HG03025 (cell line): ENCODE data around the gene RBMS3.

Experiments used
- ATAC-seq: cut with Tn5 transposase; IDR thresholded peaks from one replicate; pipeline ENCODE4 v1.9.1; 2021; ENCODE audit warnings: mild to moderate bottlenecking, moderate library complexity; ENCODE audit not compliant: unreplicated experiment, low FRiP score

Gene RBMS3

DNA sequence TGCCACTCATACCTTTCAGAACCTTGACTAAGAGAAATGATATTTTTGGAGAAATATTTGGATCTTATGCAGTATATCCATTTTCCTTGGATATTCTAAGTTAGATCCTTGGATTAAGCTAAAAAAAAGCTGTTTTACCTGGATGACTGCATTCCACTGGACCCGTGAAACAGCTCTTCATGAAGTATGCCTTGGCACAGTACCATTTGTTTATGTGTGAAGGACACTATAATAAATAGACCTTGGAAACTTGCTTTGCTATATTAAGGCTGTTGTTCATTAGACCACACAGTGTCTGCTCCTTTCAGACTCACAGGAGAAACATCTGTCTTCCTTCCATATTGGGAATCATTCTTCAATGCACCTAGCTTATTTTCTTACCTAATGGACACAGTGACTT lies 674.5 kb downstream of the RBMS3 start:
- ATAC-seq = no peak

DNA sequence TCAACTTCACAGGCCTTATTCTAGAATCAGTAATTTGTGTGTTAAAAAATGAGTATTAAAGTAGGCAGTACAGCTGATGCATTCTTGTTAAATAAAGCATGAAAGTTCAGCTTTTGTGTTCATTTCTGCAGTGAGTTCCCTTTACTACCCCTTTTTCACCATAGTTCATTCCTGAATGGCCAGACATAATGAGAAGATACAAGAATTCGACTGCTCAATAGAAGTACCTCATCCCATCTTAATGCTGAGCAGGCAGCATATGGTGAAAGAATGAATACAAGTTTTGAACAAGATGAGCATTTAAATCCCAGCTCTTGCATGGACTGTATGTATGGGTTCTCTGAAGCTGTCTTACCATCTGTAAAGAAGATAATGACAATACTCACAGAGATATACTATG lies 677.9 kb downstream of the RBMS3 start:
- ATAC-seq = no peak

DNA sequence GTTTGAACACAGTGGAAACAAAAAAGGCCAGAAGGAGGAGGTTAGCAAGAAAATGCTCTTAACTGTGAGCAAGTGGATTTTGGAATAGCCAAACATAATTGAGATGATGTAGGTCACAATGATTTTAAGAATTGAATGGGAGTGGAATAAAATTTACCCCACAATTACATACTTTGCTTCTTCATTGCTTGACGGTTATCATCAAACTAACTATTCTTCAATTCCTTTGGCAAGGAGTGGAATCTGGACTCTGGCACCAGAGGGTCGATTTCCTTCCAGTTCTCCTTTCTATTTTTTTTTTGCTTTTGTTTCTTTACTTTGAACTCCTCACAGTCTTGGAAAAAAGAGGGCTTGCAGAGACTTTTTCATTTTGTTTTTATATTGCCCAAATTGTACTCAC lies 691.0 kb downstream of the RBMS3 start:
- ATAC-seq = no peak

DNA sequence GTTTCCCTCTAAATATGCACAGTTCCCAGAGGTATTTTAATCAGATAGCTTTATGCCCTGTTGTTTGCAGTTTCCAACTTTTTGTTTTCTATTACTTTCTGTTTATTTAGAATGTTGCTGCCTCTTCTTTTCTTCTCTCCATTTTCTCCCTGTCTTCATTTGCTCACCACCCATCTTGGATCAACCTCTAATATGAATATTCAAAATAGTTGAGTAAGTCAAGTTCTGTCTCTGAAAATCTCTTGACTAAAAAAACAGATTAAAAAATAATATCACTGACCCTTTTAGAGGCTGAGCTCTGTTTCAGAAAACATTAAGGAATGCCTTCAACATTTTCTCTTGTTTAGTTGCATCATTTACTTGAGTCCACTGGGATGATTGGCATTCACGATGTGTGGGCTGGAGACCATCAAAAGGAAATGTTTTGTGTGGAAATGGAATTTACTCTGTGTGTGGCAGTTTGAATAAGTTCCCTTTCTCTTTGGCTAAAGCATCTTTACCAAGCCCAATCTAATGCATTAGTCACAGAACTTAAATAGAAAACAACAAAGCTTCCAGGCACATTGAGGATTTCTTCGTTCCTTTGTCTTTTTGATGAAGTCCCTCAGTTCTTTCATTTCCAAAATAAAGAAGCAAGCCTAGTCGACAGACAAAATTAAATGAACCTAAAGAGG lies 691.6 kb downstream of the RBMS3 start:
- ATAC-seq = no peak

DNA sequence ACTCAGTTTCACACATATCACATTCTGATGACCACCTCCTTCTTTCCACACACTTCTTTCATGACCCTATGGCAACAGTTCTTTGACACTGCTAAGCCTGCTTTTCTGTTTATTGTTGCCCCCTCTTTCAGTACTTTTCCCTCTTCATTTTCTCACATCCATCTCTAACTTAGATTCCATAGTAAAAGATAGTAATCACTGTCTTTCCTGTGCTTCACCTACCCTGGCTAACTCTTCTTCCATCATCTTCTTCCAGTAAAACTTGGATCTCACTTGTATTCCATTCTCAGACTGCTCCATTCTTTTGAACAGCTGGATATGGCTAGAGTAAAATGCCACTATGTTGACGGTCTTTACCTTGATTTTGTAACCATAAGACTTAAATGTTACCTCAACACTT lies 692.9 kb downstream of the RBMS3 start:
- ATAC-seq = no peak

DNA sequence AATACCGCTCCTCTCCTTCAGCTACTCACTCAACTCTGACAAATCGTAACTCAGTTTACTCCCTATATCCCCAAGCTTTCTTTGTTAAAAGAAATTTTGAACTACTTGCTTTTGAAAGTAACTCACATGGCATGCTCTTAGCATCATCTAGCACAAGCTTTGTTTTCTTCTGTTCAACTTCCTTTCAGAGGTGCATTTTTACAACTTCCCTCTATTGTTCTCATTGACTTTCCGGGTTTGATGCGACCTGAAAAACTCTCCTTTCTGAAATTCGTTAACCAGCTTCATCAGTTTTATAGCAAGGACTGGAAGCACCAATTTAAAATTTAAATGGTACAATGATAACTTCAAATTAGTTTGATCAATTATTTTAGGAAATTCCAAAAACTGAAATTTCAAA lies 696.0 kb downstream of the RBMS3 start:
- ATAC-seq = no peak

DNA sequence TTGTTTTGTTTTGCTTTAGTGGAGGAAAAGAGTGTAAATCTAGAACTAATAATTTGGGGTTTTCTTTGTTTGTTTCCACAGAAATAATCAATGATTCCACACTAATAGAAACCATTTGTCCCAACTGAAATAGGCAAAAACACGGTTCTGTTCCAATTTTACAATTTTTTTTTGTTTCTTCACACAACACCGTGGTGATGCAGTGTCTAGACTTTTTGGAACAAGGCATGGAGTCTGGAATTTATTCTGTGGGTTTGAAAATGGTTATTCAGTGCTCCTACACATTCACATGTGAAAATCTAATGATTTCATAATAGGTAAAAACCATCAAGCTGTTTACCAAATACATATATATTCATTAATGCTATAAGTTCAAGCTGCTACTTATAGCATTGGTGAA lies 696.5 kb downstream of the RBMS3 start:
- ATAC-seq = no peak

DNA sequence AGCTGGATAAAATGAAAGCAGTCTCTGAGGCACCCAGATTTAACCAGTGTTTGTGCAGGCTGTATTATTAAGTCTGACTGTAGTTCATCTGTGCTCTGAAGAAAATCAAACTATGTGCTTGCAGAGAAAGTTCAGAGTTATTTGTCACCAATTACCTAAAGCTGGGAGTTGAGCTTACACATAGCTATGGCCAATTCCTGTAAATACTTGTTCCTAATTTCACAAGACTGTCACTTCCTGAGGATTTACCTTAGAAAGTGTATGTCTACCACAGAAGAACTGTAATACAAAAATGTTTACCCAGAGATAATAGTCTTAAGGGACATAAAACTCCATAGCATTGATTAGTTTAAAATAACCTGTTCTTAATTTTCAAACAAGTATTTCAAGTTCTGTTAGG lies 697.2 kb downstream of the RBMS3 start:
- no peak for ATAC-seq

DNA sequence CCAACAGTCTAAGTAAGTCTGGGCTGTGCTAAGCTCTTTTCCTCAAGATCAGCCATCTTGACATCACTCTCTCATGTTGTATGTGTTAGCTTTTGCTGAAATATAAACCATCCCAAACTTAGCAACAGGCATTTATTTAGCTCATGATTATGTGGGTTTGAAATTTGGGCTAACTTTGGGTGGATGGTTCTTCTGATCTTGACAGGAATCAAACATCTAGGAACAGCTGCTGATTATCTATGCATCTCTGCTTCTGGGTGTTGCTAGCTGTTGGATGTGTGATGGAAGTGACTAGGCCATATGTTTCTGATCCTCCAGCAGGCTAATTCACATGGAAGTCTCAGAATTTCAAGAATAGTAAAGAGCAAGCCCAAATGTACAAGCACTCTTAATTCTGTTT lies 710.3 kb downstream of the RBMS3 start:
- ATAC-seq = no peak

DNA sequence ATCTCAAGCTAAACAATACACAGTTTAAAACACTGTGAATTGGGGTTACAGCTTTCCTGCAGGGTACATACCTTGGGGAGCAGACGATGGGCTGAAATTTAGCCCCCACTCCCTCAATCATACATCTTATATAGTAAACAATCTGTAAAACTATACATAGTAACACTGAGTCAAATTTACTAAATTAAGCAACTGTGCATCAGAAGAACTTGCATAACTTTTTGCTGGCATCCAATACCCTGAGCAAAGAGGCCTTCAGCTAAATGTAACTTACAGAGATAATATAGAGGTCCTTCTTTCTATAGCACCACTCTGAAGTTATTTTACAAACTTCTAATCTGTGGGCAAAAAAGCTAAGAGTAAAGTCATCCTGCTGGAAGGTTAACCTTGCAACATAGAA lies 721.9 kb downstream of the RBMS3 start:
- no peak for ATAC-seq

DNA sequence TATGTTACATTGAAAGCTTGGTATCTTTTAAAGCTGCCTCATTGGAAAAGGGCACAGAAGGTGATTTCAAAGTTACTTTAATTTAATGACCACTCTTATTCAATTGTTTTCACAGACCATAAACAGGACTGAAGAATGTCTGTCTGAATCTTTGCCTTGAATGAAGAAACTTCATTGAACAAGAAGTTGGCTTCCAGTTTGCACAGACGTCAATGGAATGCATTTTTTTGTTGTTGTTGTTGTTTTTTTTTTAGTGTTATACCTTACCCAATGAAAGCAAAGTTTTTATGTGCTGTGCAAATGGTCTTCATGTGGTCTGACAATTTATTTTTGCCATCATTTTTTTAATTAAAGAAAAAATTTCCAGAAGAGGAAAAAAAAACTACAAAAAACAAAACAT lies 722.9 kb downstream of the RBMS3 start:
- ATAC-seq = no peak

DNA sequence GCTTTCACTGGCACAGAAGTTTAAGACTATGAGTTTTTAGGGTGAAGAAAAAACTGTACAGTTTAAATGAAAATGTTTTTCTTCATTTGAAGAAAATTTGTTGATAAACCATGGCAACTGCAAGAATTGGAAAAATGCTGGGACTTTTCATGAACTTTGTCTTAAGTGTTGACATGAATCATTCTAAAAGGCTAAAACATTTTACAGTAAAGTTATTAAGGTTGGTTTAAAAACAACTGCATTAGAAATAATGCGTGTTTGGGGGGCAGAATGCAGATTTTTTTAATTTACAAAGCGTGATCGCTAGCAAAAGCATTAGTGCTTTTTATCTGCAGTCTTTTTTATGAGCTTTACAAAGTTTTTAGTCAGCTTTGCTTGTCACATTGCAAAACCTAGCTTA lies 723.6 kb downstream of the RBMS3 start:
- ATAC-seq = no peak

DNA sequence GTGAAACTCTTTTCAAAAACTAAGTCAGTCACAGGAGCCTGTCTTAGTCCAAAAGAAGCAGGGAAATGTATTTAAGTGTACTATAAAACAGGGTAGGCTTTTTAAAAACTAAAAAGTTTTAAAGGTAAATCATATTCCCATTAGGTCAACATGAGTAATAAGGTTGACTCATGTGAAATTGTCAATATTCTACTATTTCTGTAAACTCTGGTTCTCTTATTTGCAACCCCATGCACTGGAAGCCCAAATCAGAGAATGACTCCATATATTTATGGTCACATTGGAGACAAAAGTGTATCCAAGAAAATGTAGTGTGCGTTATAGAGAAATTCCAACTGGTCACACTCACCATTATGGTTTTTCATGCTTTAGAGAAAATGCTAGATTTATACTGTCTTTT lies 725.2 kb downstream of the RBMS3 start:
- no peak for ATAC-seq

DNA sequence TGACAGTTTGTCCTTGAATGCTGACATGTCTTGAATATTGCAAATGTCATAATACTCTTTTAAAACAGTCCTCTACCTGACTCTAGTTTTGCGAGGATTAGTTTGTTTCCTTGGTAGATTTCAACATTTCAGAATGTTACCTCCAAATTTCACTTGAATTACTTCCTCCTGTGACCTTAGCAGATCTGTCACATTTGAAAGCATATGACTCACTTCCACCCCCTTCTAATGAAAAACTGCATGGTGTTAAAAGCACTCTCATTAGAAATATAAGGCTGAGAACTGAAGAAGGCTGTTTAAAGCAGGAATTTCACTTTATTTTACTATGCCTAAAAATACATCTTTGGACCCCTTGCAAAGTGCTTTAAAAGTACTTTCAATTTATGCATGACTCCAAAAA lies 726.8 kb downstream of the RBMS3 start:
- ATAC-seq = no peak

DNA sequence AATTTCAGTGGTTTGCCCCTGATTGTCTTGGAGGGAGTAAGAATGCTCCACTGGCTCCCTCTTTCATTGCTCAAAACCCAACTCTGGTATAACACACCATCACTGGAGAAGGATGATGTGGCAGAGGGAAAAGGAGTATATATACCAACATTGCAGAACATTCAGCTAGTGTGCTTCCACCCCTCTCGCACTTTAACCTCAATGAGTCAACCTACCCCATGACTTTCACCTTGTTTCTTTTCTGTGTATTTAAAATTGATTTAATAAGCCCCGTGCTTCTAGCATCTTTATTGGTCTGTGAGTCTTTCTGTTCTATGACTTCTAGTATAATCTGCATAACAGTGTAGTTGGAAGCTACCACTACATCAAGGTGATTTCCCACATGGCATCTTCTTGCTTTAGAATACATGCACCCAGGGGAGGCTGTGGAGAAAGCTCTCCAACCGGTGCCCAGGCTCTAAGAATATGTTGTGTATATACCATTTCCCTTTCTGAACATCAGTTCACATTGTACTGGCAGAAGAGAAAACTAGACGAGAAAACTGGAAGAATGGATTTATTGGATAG lies 730.4 kb downstream of the RBMS3 start:
- ATAC-seq = no peak

DNA sequence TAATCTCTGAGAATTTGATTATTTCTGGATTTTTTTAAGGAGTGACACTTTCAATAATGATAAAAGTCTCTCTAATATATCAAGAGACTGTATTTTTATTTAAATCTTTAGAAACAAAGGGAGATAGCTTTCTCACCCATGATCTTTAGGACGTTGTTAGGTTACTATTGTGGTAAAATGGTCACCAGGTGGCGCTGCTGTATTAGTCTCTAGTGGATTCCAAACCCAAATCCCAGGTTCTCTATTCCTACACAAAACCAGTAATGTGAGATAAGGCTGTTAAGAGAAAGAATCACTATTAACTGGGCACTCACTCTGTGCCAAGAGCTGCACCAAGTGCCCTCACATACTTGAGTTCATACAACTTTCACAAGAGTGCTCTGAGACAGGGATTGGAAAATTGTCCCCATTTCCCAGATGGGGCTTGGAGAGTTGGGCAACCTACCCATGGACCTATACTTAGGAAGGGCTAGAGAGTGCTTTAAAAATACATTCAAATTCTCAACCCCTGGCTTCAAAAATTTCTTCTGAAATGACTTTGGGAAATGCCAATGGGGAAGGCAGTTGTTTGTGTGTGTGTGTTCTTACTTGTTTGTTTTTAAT lies 732.2 kb downstream of the RBMS3 start:
- ATAC-seq = no peak

DNA sequence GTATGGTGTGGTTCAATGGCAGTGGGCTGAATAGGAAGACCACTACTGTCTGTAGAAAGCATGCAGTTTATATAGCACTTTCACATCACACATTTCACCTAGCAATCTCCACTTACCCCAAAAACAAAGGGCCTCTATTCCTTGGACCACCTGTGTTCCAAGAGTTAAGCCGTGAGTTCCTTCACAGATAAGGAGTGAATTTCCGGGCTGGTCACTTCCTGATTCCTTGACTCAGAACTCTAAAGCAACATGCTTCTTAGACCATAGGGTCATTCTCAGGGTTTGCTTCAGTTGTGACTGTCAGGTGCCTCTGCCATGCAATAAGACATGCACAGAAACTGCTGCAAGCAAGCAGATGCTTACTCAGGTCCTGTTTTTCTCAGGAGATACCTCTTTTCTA lies 737.0 kb downstream of the RBMS3 start:
- ATAC-seq = no peak

DNA sequence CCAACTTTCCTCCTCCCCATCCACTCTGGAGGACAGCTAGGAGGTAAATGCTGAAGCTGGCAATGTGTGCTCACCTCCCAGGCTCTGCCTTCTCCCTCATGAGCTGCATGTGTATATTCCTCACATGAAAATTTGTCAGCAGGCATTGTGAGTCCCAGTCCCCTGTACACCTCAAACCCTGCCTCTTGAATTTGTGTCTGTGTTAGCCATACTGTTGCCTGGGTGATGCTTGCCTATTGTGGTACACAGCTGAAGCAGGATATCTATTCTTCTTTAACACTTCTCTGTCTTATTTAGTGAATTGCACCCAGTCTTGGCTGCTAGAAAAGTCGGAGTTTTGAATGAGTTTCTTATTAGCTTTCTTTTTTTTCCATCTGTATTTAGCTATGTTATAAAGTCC lies 739.5 kb downstream of the RBMS3 start:
- no peak for ATAC-seq

DNA sequence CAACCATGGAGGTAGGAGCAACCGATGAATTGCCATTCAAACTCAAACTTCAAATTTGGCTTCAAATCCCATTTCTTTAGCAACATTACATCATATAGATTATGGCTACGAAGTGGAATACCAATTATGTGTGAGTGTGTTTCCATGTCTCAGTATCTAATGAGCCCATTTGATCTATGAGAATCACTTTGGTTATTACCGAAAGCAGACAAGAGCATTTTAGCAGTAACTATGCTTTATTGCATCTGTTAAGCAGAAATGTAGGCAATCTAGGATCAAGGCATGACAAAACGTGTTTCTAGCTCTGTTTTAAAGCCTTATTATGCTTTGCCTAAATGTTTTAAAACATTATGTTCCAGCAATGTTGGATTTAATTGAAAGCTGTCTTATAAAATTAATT lies 743.6 kb downstream of the RBMS3 start:
- ATAC-seq = no peak

DNA sequence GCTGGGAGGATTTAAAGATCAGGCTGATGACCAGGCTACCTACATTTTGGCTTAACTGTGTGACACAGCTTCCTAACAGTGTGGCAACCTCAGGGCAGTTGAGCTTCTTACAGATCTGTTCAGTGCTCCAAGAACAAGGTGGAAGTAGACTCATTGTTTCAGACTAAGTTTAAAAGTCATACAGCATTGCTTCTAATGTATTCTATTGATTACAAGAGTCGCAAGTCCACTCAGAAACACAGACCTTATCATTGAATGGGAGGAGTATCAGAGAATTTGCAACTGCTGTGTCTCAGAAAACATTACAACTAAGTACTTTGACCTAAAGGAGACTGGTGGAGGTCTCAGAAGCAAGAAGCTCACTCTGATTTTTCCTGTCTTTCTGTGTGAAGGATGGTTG lies 746.0 kb downstream of the RBMS3 start:
- ATAC-seq = no peak

DNA sequence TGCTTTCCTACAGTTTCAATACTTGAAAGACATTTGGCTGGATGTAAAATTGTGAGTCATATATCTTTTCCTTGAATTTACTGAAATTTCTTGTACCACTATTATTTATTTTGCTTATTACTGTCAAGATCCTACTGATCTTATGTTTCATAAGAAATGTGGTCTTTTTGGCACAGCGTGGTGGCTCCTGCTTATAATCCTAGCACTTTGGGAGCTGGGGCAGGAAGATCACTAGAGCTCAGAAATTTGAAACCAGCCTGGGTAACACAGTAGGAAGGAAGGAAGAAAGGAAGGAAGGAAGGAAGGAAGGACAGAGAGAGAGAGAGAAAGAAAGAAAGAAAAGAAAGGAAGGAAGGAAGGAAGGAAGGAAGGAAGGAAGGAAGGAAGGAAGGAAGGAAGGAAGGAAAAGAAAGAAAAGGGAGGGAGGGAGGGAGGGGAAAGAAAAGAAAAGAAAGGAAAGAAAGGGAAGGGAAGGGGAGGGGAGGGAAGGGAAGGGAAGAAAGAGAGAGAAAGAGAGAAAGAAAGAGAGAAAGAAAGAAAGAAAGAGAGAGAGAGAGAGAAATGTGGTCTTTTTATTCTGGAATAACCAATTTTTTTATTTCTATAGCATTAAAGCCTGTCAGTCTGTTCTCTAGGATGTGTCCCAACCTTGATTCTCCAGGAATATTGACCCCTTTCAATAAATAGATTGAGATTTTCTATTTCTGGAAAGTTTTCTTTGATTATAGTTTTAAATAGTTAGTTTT lies 753.5 kb downstream of the RBMS3 start:
- no peak for ATAC-seq
